ENCODE measurements around the gene SERPINB1.
"Not testable (repeated sequence)": the region's sequence is repeated elsewhere in the genome, so short reads cannot be mapped to it uniquely, and the experiment has no call there.

Gene SERPINB1

DNA sequence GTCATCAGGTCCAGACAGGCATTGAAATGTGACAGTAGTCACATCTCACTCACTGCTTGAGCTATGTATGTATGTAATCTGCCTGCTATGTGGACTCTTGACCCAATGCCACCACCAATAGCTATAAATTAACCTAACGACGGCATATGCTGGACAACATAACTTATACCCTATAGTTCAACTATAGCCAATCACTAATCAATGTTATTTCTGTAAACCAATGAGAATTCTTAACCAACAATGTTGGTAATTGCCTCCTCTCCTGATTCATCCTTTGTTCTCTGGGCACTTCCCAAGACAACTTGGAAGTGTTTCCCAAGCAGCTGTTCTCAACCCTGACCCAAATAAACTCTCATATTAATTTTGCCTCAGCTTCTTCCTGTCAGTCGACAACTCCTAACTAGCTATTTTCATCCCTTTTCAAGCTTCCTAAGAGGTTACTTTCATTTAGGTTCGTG is 24.1 kb upstream of the SERPINB1 start:
- no peak for DNase-seq

DNA sequence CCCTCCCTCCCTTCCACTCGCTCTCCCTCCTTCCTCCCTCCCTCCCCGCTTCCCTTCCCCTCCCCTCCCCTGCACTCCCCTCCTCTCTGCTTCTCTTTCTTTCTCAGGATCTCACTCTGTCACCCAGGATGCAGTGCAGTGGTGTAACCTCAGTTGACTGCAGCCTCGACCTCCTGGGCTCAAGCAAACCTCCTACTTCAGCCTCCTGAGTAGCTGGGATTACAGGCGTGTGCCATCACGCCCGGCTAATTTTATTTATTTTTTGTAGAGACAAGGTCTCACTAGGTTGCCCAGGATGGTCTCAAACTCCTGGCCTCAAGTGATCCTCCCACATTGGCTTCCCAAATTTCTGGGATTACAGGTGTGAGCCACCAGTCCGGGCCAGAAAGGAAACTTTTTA is 23.6 kb upstream of the SERPINB1 start:
- DNase-seq = no peak

DNA sequence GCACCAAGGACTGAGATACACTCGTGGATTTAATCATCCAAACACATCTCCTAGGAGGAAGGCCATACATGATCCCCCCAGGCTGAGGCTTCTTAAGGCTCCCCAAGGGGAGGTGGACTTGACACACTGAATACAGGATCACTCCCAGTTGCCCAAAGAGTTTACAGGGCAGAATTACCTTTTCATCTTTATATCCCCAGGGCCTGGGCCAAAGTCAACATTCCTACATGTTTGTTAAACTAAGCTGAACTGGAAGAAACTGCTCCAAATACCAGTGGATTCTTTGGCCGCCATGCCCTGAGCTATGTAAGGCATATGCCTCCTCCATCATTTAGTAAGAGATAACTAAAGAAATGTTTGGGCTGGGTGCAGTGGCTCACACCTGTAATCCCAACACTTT is 22.2 kb upstream of the SERPINB1 start:
- no peak for DNase-seq

DNA sequence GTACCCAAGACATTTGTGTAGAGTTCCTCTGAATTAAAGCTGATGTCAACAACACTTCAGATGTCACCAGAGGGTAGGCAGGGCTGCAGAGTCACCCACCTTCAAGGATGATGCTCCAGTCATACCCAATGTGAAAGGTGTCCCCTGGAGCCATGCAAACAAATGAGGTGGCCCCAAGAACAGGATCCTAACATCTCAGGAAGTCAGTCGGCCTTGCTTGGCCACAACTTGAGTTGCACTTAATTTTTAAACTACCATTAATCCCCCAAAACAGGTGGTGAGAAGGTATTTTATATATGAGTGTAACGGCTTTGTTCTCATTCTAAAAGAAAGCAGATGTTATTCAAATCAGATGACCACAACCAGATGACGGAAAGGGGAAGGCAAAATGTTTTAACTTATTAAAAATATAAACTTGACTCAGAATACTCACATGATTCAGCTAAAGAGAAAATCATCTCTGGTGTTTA is 21.1 kb upstream of the SERPINB1 start:
- DNase-seq = peak; percentile 48

- DNase-seq = no peak
Observed at GRCh38 chr6:2861822-2862164, 20.1 kb upstream of the SERPINB1 start.

- DNase-seq = no peak
Observed at GRCh38 chr6:2861060-2861821, 19.6 kb upstream of the SERPINB1 start.

- not testable (repeated sequence) for DNase-seq
Observed at GRCh38 chr6:2860706-2861059, 19.0 kb upstream of the SERPINB1 start.

GRCh38 chr6:2859798-2860705 is 18.4 kb upstream of the SERPINB1 start:
- not testable (repeated sequence) for DNase-seq

- DNase-seq = no peak
Observed at GRCh38 chr6:2859185-2859700, 17.6 kb upstream of the SERPINB1 start.

DNA sequence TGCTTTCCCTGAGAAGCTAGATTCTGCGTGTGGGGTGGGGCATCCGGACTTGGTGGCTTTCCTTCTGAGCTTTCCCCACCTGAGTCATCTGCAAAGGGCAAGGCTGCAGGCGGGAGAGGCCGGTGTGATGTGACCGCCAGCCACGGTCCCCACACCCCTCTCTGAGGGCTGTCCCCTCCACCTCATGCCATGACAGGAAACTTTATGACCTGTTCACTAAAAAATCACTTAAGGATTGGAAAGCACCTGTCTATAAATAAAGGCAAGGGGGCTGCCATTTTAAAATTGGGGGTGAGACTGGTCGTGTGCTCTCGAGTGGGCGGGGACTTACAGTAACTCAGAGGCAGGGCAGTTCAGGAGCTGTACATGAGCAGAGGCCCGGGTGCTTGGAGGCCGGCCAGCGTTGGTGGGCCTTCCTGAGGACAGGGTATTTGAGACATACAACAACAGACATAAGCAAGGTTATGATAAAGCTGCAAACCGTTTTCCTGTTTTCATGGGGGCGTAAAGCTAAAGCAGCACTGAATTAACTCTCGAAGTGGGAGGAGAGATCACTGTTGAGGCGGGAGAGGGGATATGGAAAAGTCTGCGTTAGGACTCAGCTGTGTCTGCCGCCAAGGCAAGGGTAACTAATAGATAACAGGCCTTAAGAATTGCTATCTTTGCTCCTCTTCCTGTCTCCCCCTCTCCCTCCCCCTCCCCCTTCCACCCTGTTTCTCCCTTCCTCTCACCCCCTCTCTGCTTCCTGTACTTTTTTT is 16.1 kb upstream of the SERPINB1 start:
- peak; percentile 75 for DNase-seq

GRCh38 chr6:2857185-2857579 is 15.5 kb upstream of the SERPINB1 start:
- DNase-seq = no peak

- DNase-seq = no peak
Observed at GRCh38 chr6:2855061-2855519, 13.4 kb upstream of the SERPINB1 start.

DNA sequence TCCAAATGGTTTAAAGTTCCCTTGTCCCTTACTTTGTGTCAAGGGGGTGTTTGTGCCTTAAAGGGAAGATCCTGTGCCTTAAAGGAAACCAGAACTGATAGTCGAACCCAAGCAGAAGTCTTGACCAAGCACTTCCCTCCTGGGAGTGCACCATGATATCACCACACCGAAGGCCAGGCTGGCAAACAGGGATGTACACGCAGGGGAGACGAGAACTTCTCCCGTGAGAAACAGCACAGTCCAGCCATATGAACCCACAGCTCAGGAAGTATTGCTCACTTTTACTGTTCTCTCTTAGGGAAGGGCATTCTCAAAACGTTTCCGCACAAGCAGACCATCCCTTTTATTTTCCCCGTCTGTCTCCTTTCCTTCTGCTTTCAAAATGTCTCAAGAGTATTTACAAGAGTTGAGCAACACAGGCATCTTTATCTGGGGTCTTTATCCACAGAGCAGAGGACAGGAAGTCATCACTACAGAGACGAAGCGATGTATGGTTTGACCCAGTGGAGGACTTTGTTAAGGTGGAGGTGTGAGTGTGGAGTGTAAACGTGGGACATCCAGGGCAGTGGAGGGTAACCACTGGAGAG is 12.8 kb upstream of the SERPINB1 start:
- no peak for DNase-seq

- peak; percentile 70 for DNase-seq
Observed at GRCh38 chr6:2853769-2854395, 12.2 kb upstream of the SERPINB1 start.

DNA sequence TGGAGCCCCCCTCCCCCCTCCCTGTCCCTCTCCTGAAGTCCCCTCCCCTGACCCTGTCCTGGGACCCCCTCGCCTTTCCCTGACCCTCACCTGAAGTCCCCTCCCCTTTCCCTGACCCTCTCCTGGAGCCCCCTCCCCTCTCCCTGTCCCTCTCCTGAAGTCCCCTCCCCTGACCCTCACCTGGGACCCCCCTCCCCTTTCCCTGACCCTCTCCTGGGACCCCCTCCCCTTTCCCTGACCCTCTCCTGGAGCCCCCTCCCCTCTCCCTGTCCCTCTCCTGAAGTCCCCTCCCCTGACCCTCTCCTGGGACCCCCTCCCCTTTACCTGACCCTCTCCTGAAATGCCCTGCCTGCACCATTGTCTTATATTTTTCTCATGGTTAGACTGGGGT is 11.7 kb upstream of the SERPINB1 start:
- DNase-seq = not testable (repeated sequence)

- no peak for DNase-seq
Observed at GRCh38 chr6:2852921-2853322, 11.3 kb upstream of the SERPINB1 start.

DNA sequence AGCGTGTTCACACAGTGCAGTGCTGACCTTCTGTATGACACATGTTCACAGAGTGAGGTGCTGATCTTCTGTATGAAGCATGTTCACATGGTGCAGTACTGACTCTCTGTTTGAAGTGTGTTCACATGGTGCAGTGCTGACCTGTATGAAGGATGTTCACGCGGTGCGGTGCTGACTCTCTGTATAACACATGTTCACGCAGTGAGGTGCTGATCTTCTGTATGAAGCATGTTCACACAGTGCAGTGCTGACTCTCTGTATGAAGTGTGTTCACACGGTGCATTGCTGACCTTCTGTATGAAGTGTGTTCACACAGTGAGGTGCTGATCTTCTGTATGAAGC is 10.8 kb upstream of the SERPINB1 start:
- DNase-seq = no peak

DNA sequence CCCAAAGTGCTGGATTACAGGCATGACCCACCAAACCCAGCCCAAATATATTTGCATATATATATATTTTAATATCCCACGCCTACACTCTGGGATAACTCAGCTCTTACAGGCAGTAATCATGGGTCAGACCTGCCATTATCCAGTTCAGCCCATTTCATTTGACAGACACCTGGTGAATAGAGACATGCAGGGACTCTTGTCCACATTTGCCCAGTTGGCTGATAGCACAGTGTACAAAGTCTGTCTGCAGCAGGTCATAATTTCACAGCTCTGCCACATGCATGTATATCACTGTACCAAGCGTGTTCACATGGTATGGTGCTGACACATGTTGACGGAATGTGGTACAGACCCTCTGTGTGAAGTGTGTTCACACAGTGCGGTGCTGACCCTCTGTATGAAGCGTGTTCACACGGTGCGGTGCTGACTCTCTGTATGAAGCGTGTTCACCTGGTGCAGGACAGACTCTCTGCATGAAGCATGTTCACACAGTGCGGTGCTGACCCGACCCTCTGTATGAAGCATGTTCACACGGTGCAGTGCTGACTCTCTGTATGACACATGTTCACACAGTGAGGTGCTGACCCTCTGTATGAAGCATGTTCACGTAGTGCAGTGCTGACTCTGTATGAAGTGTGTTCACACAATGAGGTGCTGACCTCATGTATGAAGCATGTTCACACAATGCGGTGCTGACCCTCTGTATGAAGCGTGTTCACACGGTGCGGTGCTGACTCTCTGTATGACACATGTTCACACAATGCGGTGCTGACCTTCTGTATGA is 10.3 kb upstream of the SERPINB1 start:
- no peak for DNase-seq

- no peak for DNase-seq
Observed at GRCh38 chr6:2850538-2851113, 9.0 kb upstream of the SERPINB1 start.

- peak; percentile 67 for DNase-seq
Observed at GRCh38 chr6:2848851-2849250, 7.2 kb upstream of the SERPINB1 start.

DNA sequence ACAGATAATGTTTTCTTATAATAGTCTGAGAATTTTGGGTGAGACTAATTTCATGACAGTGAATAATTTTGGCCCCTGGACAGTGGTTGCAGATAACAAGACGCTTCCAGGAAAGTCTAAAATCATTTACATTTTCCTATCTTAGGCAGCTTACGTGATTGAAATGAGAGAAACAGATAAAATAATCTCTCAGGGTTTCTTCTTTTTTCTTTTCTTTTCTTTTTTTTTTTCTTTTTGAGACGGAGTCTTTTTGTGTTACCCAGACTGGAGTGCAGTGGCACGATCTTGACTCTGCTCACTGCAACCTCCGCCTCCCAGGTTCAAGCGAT is 4.2 kb upstream of the SERPINB1 start:
- no peak for DNase-seq

All from activated CD4-positive, CD25-positive, alpha-beta regulatory T cell treated with anti-CD3 and anti-CD28 coated beads, Interleukin-2, amount 50 U/mL, for 72 hours (primary cell).